ENCODE data around the gene SNX32. TPM values are rescaled to one million over a fixed set of nuclear protein-coding genes. Genes with fewer than 3 reads are reported as not detected.

The SNX32 gene
- total and polyA plus RNA-seq, 9 of the 15 experiments (the other 6 are each of a cell fraction or from before 2014, with no cell fraction given): 0.03 TPM; not detected in 7

- TF ChIP-seq CHD2 (IDR thresholded peaks at IDR 0.05; ENCODE audit: low read depth, low read length): peak; percentile 39
- TF ChIP-seq ZNF830 (CRISPR knock-in tag; IDR thresholded peaks at IDR 0.05): peak; percentile 30; the same call in 1 of the 2 replicates
- no peak for TF ChIP-seq ZEB2 (IDR thresholded peaks at IDR 0.05)
- peak; percentile 59; the same call in 1 of the 2 replicates for TF ChIP-seq CREB1 (IDR thresholded peaks at IDR 0.05)
- TF ChIP-seq CREB1 (CRISPR knock-in tag; IDR thresholded peaks at IDR 0.05): peak; percentile 75; the same call in 1 of the 2 replicates
- peak; percentile 67; the same call in 1 of the 2 replicates for TF ChIP-seq KLF13 (tag; IDR thresholded peaks at IDR 0.05; ENCODE audit: borderline replicate concordance, low read depth)
- TF ChIP-seq ELF2 (CRISPR knock-in tag; IDR thresholded peaks at IDR 0.05): peak; percentile 68; the same call in 1 of the 2 replicates
- peak; percentile 74 for TF ChIP-seq ATF7 (IDR thresholded peaks at IDR 0.05)
- peak; percentile 86 for TF ChIP-seq ELF4 (CRISPR knock-in tag; IDR thresholded peaks at IDR 0.05)
- no peak for TF ChIP-seq DACH1 (IDR thresholded peaks at IDR 0.05; ENCODE audit: partially characterized antibody)
- TF ChIP-seq NR2C1 (IDR thresholded peaks at IDR 0.05): no peak
- peak; percentile 76 for TF ChIP-seq NR2C1 (tag; IDR thresholded peaks at IDR 0.05)
- TF ChIP-seq NCOA2 (IDR thresholded peaks at IDR 0.05; ENCODE audit: partially characterized antibody in 2 of 2): no peak
- peak; percentile 42; the same call in 1 of the 2 replicates for TF ChIP-seq E2F5 (CRISPR knock-in tag; IDR thresholded peaks at IDR 0.05)
- TF ChIP-seq NRF1 (conservative IDR thresholded peaks at IDR 0.05 in 1 of 2, IDR thresholded peaks at IDR 0.05 in 1 of 2): peak; percentile 89 to 90
- TF ChIP-seq ZBTB1 (CRISPR knock-in tag; IDR thresholded peaks at IDR 0.05; ENCODE audit: borderline replicate concordance, low read depth): 0 out of 2 replicates have a peak, but pooled peaks have one; percentile 38
- peak; percentile 59; the same call in 1 of the 2 replicates for TF ChIP-seq THRB (CRISPR knock-in tag; conservative IDR thresholded peaks at IDR 0.05)
- peak; percentile 92 for TF ChIP-seq ZNF395 (CRISPR knock-in tag; IDR thresholded peaks at IDR 0.05)
- peak; percentile 68; the same call in 1 of the 2 replicates for TF ChIP-seq ZNF133 (CRISPR knock-in tag; IDR thresholded peaks at IDR 0.05)
These were observed 24.3 kb downstream of the SNX32 start, which contains the start of gene CFL1 (continued) for GRCh38 chr11:65857853-65858680.
